Neural crest cell (in vitro differentiated cells): ENCODE data around the gene ATF6B. TPM values are rescaled to one million over a fixed set of nuclear protein-coding genes. Genes with fewer than 3 reads are reported as not detected.
A peak's percentile ranks its signal among the peaks of the same experiment; 100 is the strongest.

ENCODE experiments used
- DNase-seq: peaks from one replicate; pipeline ENCODE4 v3.0.0; 2021; ENCODE audit warnings: low read depth, mixed read lengths, low spot score
- H3K27ac Mint-ChIP-seq: one replicate; pipeline ENCODE4 v1.8.0; 2021; ENCODE audit warnings: mild to moderate bottlenecking, mixed read lengths; ENCODE audit not compliant: unreplicated experiment
- H3K27me3 Mint-ChIP-seq: 2 replicates; pipeline ENCODE4 v1.8.0; 2021; ENCODE audit warnings: low read depth, mild to moderate bottlenecking, mixed read lengths
- H3K36me3 Mint-ChIP-seq: 2 replicates; pipeline ENCODE4 v1.8.0; 2021; ENCODE audit warnings: low read depth, mild to moderate bottlenecking, mixed read lengths
- H3K4me1 Mint-ChIP-seq: 2 replicates; pipeline ENCODE4 v1.8.0; 2021; ENCODE audit warnings: mixed read lengths
- H3K4me3 Mint-ChIP-seq: one replicate; pipeline ENCODE4 v1.8.0; 2021; ENCODE audit warnings: mild to moderate bottlenecking, mixed read lengths
- H3K9me3 Mint-ChIP-seq: 2 replicates; pipeline ENCODE4 v1.8.0; 2021; ENCODE audit warnings: mixed read lengths
- CTCF ChIP-seq: fragments of 200-600 bp; sonication (generic); conservative IDR thresholded peaks from 2 replicates; pipeline ENCODE4 v1.5.0; 2021; ENCODE audit warnings: antibody characterized with exemption, mild to moderate bottlenecking
- total RNA-seq: library from RNA; stranded (reverse); gene quantifications from 2 replicates; pipeline ENCODE4 v1.2.1, GENCODE V29; 2021

The ATF6B gene
- total RNA-seq, 1 donor from 2014 or later = 83.6 TPM

GRCh38 chr6:32126880-32127279, 1.2 kb downstream of the ATF6B start:
- H3K4me1 Mint-ChIP-seq = peaks cover 45% of the 10 kb centered on the region
- no peak for DNase-seq
- H3K9me3 Mint-ChIP-seq = peaks cover 2% of the 10 kb centered on the region
- no peak for TF ChIP-seq CTCF
- H3K27me3 Mint-ChIP-seq = peaks cover 2% of the 10 kb centered on the region
- peak overlapping the region; percentile 99 for H3K4me3 Mint-ChIP-seq
- H3K27ac Mint-ChIP-seq = peak overlapping the region; percentile 99
- peaks cover 8% of the 10 kb centered on the region for H3K36me3 Mint-ChIP-seq

- Mint-ChIP-seq H3K27me3 (no peaks in the 10 kb centered on the region), H3K36me3 (peaks cover 12% of the 10 kb centered on the region), H3K27ac (no peak overlapping the region), H3K4me1 (peaks cover 40% of the 10 kb centered on the region), H3K4me3 (peak overlapping the region; percentile 52), H3K9me3 (no peaks in the 10 kb centered on the region)
- TF ChIP-seq CTCF = no peak
- no peak for DNase-seq
Measured at GRCh38 chr6:32123681-32124080, 4.4 kb downstream of the ATF6B start.

- no peaks in the 10 kb centered on the region for H3K9me3 Mint-ChIP-seq
- DNase-seq = no peak
- no peak overlapping the region for H3K4me3 Mint-ChIP-seq
- no peaks in the 10 kb centered on the region for H3K27me3 Mint-ChIP-seq
- no peak for TF ChIP-seq CTCF
- H3K27ac Mint-ChIP-seq = no peak overlapping the region
- peaks cover 14% of the 10 kb centered on the region for H3K36me3 Mint-ChIP-seq
- H3K4me1 Mint-ChIP-seq = peaks cover 11% of the 10 kb centered on the region
Measured at GRCh38 chr6:32120573-32121059, 7.4 kb downstream of the ATF6B start.

- peak overlapping the region; percentile 62 for H3K4me3 Mint-ChIP-seq
- H3K9me3 Mint-ChIP-seq = no peaks in the 10 kb centered on the region
Measured at GRCh38 chr6:32118782-32119628, 9.0 kb downstream of the ATF6B start.

GRCh38 chr6:32117461-32117860, 10.6 kb downstream of the ATF6B start:
- Mint-ChIP-seq H3K27ac (no peak overlapping the region), H3K36me3 (peaks cover 13% of the 10 kb centered on the region), H3K4me1 (peaks cover 24% of the 10 kb centered on the region), H3K4me3 (no peak overlapping the region), H3K27me3 (no peaks in the 10 kb centered on the region), H3K9me3 (no peaks in the 10 kb centered on the region)
- TF ChIP-seq CTCF = no peak
- DNase-seq = no peak

More at GRCh38 chr6:32118782-32119628, 9.0 kb downstream of the ATF6B start:
- Mint-ChIP-seq H3K4me1 (peaks cover 11% of the 10 kb centered on the region), H3K27me3 (no peaks in the 10 kb centered on the region), H3K36me3 (peaks cover 13% of the 10 kb centered on the region), H3K27ac (peak overlapping the region; percentile 10)
- TF ChIP-seq CTCF = peak; percentile 91
- DNase-seq = peak; percentile 78
